ENCODE data around the gene MDFIC. TPM values are rescaled to one million over a fixed set of nuclear protein-coding genes. Genes with fewer than 3 reads are reported as not detected.

The MDFIC gene
- total and polyA plus RNA-seq, 2 of the 4 experiments (the other 2 are of a cell fraction) = 16.9 to 35.0 TPM

- Histone ChIP-seq H4K20me1 (ENCODE audit: insufficient read depth, low read length) (no peaks in the 10 kb centered on the region), H3K79me1 (ENCODE audit: low read depth in 1 of 2, low read length in 2 of 2) (peaks cover 6 to 23% of the 10 kb centered on the region in 2 experiments; a peak in 3 of 4 replicates), H2BK120ac (ENCODE audit: low read depth, low read length) (peak overlapping the region; percentile 95), H3K4me1 (ENCODE audit: control insufficient read depth, insufficient read depth, low read length) (peaks cover 4% of the 10 kb centered on the region; the same call in 1 of the 2 replicates), H3K36me3 (ENCODE audit: control insufficient read depth, insufficient read depth, low read length) (no peaks in the 10 kb centered on the region; the same call in 1 of the 2 replicates), H2BK15ac (ENCODE audit: low read depth, low read length) (peak overlapping the region; percentile 43; the same call in 1 of the 3 replicates), H2AK5ac (ENCODE audit: low read depth, low read length) (peak overlapping the region; percentile 5; the same call in 1 of the 2 replicates), H3K27me3 (ENCODE audit: control insufficient read depth, insufficient read depth, low read length) (no peaks in the 10 kb centered on the region), H4K5ac (ENCODE audit: low read depth, low read length) (peak overlapping the region; percentile 87), H4K91ac (ENCODE audit: insufficient read depth, low read depth, low read length) (peak overlapping the region; percentile 27), H3K56ac (ENCODE audit: extremely low read depth, insufficient read depth, low read length) (peak overlapping the region; percentile 85), H3K18ac (ENCODE audit: low read depth, low read length) (peak overlapping the region; percentile 67), H2BK20ac (ENCODE audit: low read depth, low read length) (peak overlapping the region; percentile 23), H2AFZ (replicated peaks; ENCODE audit: low read length, poor library complexity) (peak overlapping the region; percentile 92), H2BK5ac (ENCODE audit: low read depth, low read length, poor library complexity, severe bottlenecking) (peak overlapping the region; percentile 68), H3K14ac (replicated peaks; ENCODE audit: low read depth, low read length) (peak overlapping the region; percentile 82), H3K4me2 (ENCODE audit: low read depth, low read length) (peak overlapping the region; percentile 95), H4K8ac (ENCODE audit: low read depth in 2 of 2, low read length in 2 of 2) (peak overlapping the region; percentile 73 to 78), H3K23ac (ENCODE audit: low read depth, low read length) (peak overlapping the region; percentile 81), H3K27ac (ENCODE audit: insufficient read depth, low read length) (peak overlapping the region; percentile 77), H3K9me1 (ENCODE audit: insufficient read depth, low read length) (0 out of 2 replicates have a peak, but pooled peaks cover 2% of the 10 kb centered on the region), H3K4ac (ENCODE audit: low read depth, low read length) (peak overlapping the region; percentile 89), H3K9ac (ENCODE audit: low read depth, low read length) (peak overlapping the region; percentile 93), H3K4me3 (ENCODE audit: insufficient read depth, low read depth, low read length) (peak overlapping the region; percentile 68), H3K9me3 (ENCODE audit: control insufficient read depth, insufficient read depth, low read length) (no peaks in the 10 kb centered on the region), H2AK9ac (replicated peaks; ENCODE audit: low read depth, low read length, poor library complexity) (peak overlapping the region; percentile 88)
- no TSS peak for BruUV-seq (replicated peaks)
- DNase-seq = peak; percentile 77
- in situ Hi-C loops (cut with MboI; ENCODE audit: low sequenced_read_pairs) = no loop called here
- ChIA-PET CTCF (interaction anchor here (0.9 to 1.7 kb wide), 3 partner anchors 10 to 139 kb away, joined by 3 to 4 read pairs (median 4); no protein-coding TSS in a partner anchor), POLR2A (ENCODE audit: unreplicated experiment) (no interaction called here)
- intact Hi-C loops (cut with micrococcal nuclease) = loop anchor here (2.0 to 10.0 kb wide), 3 partner anchors 434 to 838 kb away; no protein-coding TSS in a partner anchor
- ATAC-seq (ENCODE audit: low read depth) = peak; percentile 66
- dilution Hi-C loops (cut with HindIII; ENCODE audit: low sequenced_read_pairs, unreplicated experiment) = no loop called here
- WGBS, 2 experiments (ENCODE audit: extremely low coverage in 2 of 2, insufficient read length in 1 of 2) = 0% methylated on average over 6 of the region's 51 CpGs; no CpG with 5 or more reads in 1 of the 2 experiments
- TF ChIP-seq MXI1 (IDR thresholded peaks at IDR 0.05; ENCODE audit: borderline replicate concordance, low read depth, low read length) (0 out of 2 replicates have a peak, but pooled peaks have one; percentile 2), CTCF (conservative IDR thresholded peaks at IDR 0.05; ENCODE audit: low read depth, low read length) (no peak), MAZ (IDR thresholded peaks at IDR 0.05; ENCODE audit: borderline replicate concordance, low read depth, low read length) (0 out of 2 replicates have a peak, but pooled peaks have one; percentile 8), RAD21 (IDR thresholded peaks at IDR 0.05; ENCODE audit: low read length) (peak; percentile 12; the same call in 1 of the 2 replicates)
Observed at GRCh38 chr7:114922652-114923402, 933 bp downstream of the MDFIC start.

All from IMR-90 (cell line).